NCI-H2029 (cell line): ENCODE measurements around the gene PLA2G2A.

Experiments
- DNase-seq: peaks from one replicate; lab custom pipeline; 2025; lab: John Stamatoyannopoulos, UW

Gene PLA2G2A

DNA sequence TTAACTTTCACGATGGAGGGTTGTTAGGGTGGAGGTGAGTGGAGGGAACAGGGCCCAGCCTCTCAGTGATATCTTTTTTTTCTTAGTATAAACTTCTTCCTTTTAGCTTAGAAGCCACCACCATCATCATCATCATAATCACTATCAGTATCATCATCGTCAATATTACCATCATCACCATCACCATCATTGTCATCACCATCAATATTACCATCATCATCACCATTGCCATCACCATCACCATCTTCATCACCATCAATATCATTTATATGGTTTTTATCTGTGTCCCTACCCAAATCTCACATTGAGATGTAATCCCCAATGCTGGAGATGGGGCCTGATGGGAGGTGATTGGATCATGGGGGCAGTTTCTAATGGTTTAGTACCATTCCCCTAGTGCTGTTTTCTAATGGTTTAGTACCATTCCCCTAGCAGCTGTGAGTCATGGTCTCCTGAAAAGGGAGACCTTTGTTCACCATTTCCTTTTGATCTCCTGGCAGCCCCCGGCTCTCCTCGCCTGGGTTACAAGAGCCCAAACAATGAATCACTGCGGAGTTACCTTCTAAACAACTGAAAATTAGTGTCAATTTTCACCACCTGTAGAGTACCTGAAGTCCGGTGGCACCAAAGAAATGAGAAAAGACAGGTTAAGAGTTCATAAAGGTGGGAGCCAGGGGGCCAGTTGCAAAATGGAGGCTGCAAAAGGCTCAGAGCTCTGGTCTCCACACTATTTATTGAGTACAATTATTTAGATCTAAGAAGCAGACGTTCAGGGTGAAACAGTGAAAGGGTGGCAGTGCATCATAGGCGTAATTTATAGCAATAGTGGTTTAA lies 52.9 kb downstream of the PLA2G2A start:
- DNase-seq: no peak
